IPS-18c (cell line): Measurements from ENCODE around the gene CLSTN2.

ENCODE experiments used
- H3K4me3 ChIP-seq: 2 replicates; pipeline ENCODE4 v1.7.0; 2013; ENCODE audit warnings: low read depth, mild to moderate bottlenecking, low read length, moderate library complexity; ENCODE audit not compliant: insufficient read depth
- H3K9me3 ChIP-seq: one replicate; pipeline ENCODE4 v1.6.1; 2013; ENCODE audit warnings: mild to moderate bottlenecking, low read length, moderate library complexity; ENCODE audit not compliant: control insufficient read depth, insufficient read depth

Gene CLSTN2

GRCh38 chr3:139937674-139938279, 2.8 kb downstream of the CLSTN2 start:
- H3K9me3 ChIP-seq: peaks cover 4% of the 10 kb centered on the region
- no peak overlapping the region for H3K4me3 ChIP-seq

GRCh38 chr3:139939681-139940190, 4.8 kb downstream of the CLSTN2 start:
- H3K9me3 ChIP-seq: peaks cover 4% of the 10 kb centered on the region
- H3K4me3 ChIP-seq: no peak overlapping the region

- Histone ChIP-seq H3K9me3 (peaks cover 4% of the 10 kb centered on the region), H3K4me3 (no peak overlapping the region)
Observed at GRCh38 chr3:139940622-139941021, 5.6 kb downstream of the CLSTN2 start.

- Histone ChIP-seq H3K9me3 (peaks cover 2% of the 10 kb centered on the region), H3K4me3 (no peak overlapping the region)
Observed at GRCh38 chr3:139941580-139941979, 6.6 kb downstream of the CLSTN2 start.

- Histone ChIP-seq H3K4me3 (no peak overlapping the region), H3K9me3 (no peaks in the 10 kb centered on the region)
Observed at GRCh38 chr3:139944256-139944910, 9.4 kb downstream of the CLSTN2 start.

- H3K9me3 ChIP-seq: no peaks in the 10 kb centered on the region
- no peak overlapping the region for H3K4me3 ChIP-seq
Observed at GRCh38 chr3:139945386-139945785, 10.4 kb downstream of the CLSTN2 start.

- Histone ChIP-seq H3K9me3 (no peaks in the 10 kb centered on the region), H3K4me3 (no peak overlapping the region)
Observed at GRCh38 chr3:139945942-139946341, 11.0 kb downstream of the CLSTN2 start.

- Histone ChIP-seq H3K9me3 (no peaks in the 10 kb centered on the region), H3K4me3 (no peak overlapping the region)
Observed at GRCh38 chr3:139948467-139948866, 13.5 kb downstream of the CLSTN2 start.

- Histone ChIP-seq H3K9me3 (no peaks in the 10 kb centered on the region), H3K4me3 (no peak overlapping the region)
Observed at GRCh38 chr3:139948898-139949297, 13.9 kb downstream of the CLSTN2 start.

- H3K4me3 ChIP-seq: no peak overlapping the region
- no peaks in the 10 kb centered on the region for H3K9me3 ChIP-seq
Observed at GRCh38 chr3:139953131-139953910, 18.3 kb downstream of the CLSTN2 start.

- Histone ChIP-seq H3K9me3 (no peaks in the 10 kb centered on the region), H3K4me3 (no peak overlapping the region)
Observed at GRCh38 chr3:139954146-139954860, 19.3 kb downstream of the CLSTN2 start.

GRCh38 chr3:139957844-139958243, 22.9 kb downstream of the CLSTN2 start:
- no peaks in the 10 kb centered on the region for H3K9me3 ChIP-seq

GRCh38 chr3:139969386-139969785, 34.4 kb downstream of the CLSTN2 start:
- Histone ChIP-seq H3K4me3 (no peak overlapping the region), H3K9me3 (no peaks in the 10 kb centered on the region)

More at GRCh38 chr3:139957844-139958243, 22.9 kb downstream of the CLSTN2 start:
- no peak overlapping the region for H3K4me3 ChIP-seq

GRCh38 chr3:139970526-139970925, 35.5 kb downstream of the CLSTN2 start:
- H3K9me3 ChIP-seq: no peaks in the 10 kb centered on the region
- H3K4me3 ChIP-seq: no peak overlapping the region

GRCh38 chr3:139974809-139975425, 39.9 kb downstream of the CLSTN2 start:
- no peak overlapping the region for H3K4me3 ChIP-seq

GRCh38 chr3:139975594-139976365, 40.8 kb downstream of the CLSTN2 start:
- Histone ChIP-seq H3K4me3 (no peak overlapping the region), H3K9me3 (no peaks in the 10 kb centered on the region)

More at GRCh38 chr3:139974809-139975425, 39.9 kb downstream of the CLSTN2 start:
- H3K9me3 ChIP-seq: no peaks in the 10 kb centered on the region
